ENCODE measurements around the gene HMOX1. TPM values are rescaled to one million over a fixed set of nuclear protein-coding genes. Genes with fewer than 3 reads are reported as not detected.

HMOX1 gene
- total and polyA plus RNA-seq, 2 of the 13 experiments (the other 11 are each of a cell fraction or from before 2014, with no cell fraction given) = 53.6 to 67.4 TPM

- TF ChIP-seq, protein P1, sequence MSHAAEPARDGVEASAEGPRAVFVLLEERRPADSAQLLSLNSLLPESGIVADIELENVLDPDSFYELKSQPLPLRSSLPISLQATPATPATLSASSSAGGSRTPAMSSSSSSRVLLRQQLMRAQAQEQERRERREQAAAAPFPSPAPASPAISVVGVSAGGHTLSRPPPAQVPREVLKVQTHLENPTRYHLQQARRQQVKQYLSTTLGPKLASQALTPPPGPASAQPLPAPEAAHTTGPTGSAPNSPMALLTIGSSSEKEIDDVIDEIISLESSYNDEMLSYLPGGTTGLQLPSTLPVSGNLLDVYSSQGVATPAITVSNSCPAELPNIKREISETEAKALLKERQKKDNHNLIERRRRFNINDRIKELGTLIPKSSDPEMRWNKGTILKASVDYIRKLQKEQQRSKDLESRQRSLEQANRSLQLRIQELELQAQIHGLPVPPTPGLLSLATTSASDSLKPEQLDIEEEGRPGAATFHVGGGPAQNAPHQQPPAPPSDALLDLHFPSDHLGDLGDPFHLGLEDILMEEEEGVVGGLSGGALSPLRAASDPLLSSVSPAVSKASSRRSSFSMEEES (CRISPR knock-in tag; IDR thresholded peaks at IDR 0.05) = peak; percentile 67; the same call in 1 of the 2 replicates
- TF ChIP-seq ZNF670 (CRISPR knock-in tag; IDR thresholded peaks at IDR 0.05; ENCODE audit: borderline replicate concordance) (no peak), ZNF552 (CRISPR knock-in tag; IDR thresholded peaks at IDR 0.05; ENCODE audit: borderline replicate concordance) (no peak), UBTF (CRISPR knock-in tag; IDR thresholded peaks at IDR 0.05) (peak; percentile 55), MTA3 (CRISPR knock-in tag; IDR thresholded peaks at IDR 0.05) (no peak), FOXC1 (CRISPR knock-in tag; IDR thresholded peaks at IDR 0.05; ENCODE audit: borderline replicate concordance) (0 out of 2 replicates have a peak, but pooled peaks have one; percentile 5), SOX13 (IDR thresholded peaks at IDR 0.05) (no peak), SOX13 (CRISPR knock-in tag; conservative IDR thresholded peaks at IDR 0.05 in 1 of 2, IDR thresholded peaks at IDR 0.05 in 1 of 2) (no peak), ZSCAN5A (CRISPR knock-in tag; IDR thresholded peaks at IDR 0.05; ENCODE audit: borderline replicate concordance) (peak; percentile 47; the same call in 1 of the 2 replicates), IRF9 (CRISPR knock-in tag; IDR thresholded peaks at IDR 0.05; ENCODE audit: borderline replicate concordance) (no peak), ZNF597 (CRISPR knock-in tag; IDR thresholded peaks at IDR 0.05) (no peak), TSC22D2 (CRISPR knock-in tag; IDR thresholded peaks at IDR 0.05; ENCODE audit: borderline replicate concordance) (0 out of 2 replicates have a peak, but pooled peaks have one; percentile 50), CHCHD3 (CRISPR knock-in tag; IDR thresholded peaks at IDR 0.05) (no peak), ZNF12 (CRISPR knock-in tag; IDR thresholded peaks at IDR 0.05) (no peak), ZNF484 (CRISPR knock-in tag; IDR thresholded peaks at IDR 0.05; ENCODE audit: borderline replicate concordance, low read depth) (no peak), DNMT1 (CRISPR knock-in tag; IDR thresholded peaks at IDR 0.05) (no peak), MBNL3 (CRISPR knock-in tag; conservative IDR thresholded peaks at IDR 0.05) (no peak), ZNF740 (CRISPR knock-in tag; IDR thresholded peaks at IDR 0.05) (no peak)
- TF ChIP-seq, protein P2, sequence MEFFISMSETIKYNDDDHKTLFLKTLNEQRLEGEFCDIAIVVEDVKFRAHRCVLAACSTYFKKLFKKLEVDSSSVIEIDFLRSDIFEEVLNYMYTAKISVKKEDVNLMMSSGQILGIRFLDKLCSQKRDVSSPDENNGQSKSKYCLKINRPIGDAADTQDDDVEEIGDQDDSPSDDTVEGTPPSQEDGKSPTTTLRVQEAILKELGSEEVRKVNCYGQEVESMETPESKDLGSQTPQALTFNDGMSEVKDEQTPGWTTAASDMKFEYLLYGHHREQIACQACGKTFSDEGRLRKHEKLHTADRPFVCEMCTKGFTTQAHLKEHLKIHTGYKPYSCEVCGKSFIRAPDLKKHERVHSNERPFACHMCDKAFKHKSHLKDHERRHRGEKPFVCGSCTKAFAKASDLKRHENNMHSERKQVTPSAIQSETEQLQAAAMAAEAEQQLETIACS (CRISPR knock-in tag; IDR thresholded peaks at IDR 0.05) = no peak
Measured at GRCh38 chr22:35399678-35400500, 19.0 kb downstream of the HMOX1 start, which contains the start of gene MCM5 (continued).
